H1 (cell line): Measurements from ENCODE around the gene PIGBOS1. TPM values are rescaled to one million over a fixed set of nuclear protein-coding genes. Genes with fewer than 3 reads are reported as not detected.

Experiments used
- CTCF ChIA-PET: fragments of 300-600 bp; sonication (Branson Sonifier 250); formaldehyde crosslinking; loops from one replicate; lab custom pipeline; 2021; ENCODE audit not compliant: partially characterized antibody; lab: Charles Lee
- POLR2A ChIA-PET: fragments of 300-600 bp; sonication (Branson Sonifier 250); formaldehyde crosslinking; loops from one replicate; lab custom pipeline; 2021; ENCODE audit warnings: inconsistent platforms; ENCODE audit not compliant: partially characterized antibody; lab: Charles Lee
- DNase-seq, 2 experiments: peaks; one replicate each; pipeline versions ENCODE4 v3.0.0 to v3.0.0-alpha.2; 2010 to 2022; ENCODE audit warnings: low spot score in 2 of 2, low read depth in 1 of 2, mixed read lengths in 1 of 2
- FAIRE-seq: peaks from 2 replicates; lab custom pipeline; 2011; peaks lifted over from hg19 to GRCh38; lab: Jason Lieb, UNC
- H2AFZ ChIP-seq: 2 replicates; pipeline ENCODE4 v1.8.1; 2012; ENCODE audit warnings: low read length, inconsistent platforms
- H2AK5ac ChIP-seq: 2 replicates; pipeline ENCODE4 v1.6.1; 2013; ENCODE audit warnings: low read depth, low read length
- H2BK120ac ChIP-seq: replicated peaks from 2 replicates; pipeline ENCODE3; 2013; ENCODE audit warnings: low read depth, low read length, inconsistent platforms
- H2BK12ac ChIP-seq: 2 replicates; pipeline ENCODE4 v1.6.1; 2013; ENCODE audit warnings: low read depth, low read length
- H2BK15ac ChIP-seq: 2 replicates; pipeline ENCODE4 v1.6.1; 2013; ENCODE audit warnings: low read length
- H2BK20ac ChIP-seq: 2 replicates; pipeline ENCODE4 v1.6.1; 2013; ENCODE audit warnings: low read length
- H2BK5ac ChIP-seq: 2 replicates; pipeline ENCODE4 v1.6.1; 2013; ENCODE audit warnings: low read depth, low read length
- H3K14ac ChIP-seq: 2 replicates; pipeline ENCODE4 v1.6.1; 2013; ENCODE audit warnings: inconsistent platforms; ENCODE audit not compliant: insufficient read length
- H3K18ac ChIP-seq: 2 replicates; pipeline ENCODE4 v1.6.1; 2013; ENCODE audit warnings: low read length; ENCODE audit errors: extremely low read depth
- H3K23ac ChIP-seq: 2 replicates; pipeline ENCODE4 v1.6.1; 2013; ENCODE audit warnings: inconsistent platforms; ENCODE audit not compliant: insufficient read length
- H3K23me2 ChIP-seq: 2 replicates; pipeline ENCODE4 v1.6.1; 2013; ENCODE audit warnings: low read depth, low read length
- H3K27ac ChIP-seq: 2 replicates; pipeline ENCODE4 v1.6.1; 2011; ENCODE audit warnings: low read depth, low read length, inconsistent platforms
- H3K27me3 ChIP-seq, 4 experiments: replicated peaks in 1 of 4; 1 replicate in 1 of 4; 2 replicates in 3 of 4; pipeline versions ENCODE4 v1.6.1 to v1.8.1; 2011 to 2013; ENCODE audit warnings: low read length in 3 of 4, mild to moderate bottlenecking in 3 of 4, inconsistent platforms in 2 of 4, mixed read lengths in 2 of 4, moderate library complexity in 1 of 4; ENCODE audit not compliant: control insufficient read depth in 3 of 4, insufficient read depth in 3 of 4; ENCODE audit errors: extremely low read depth in 1 of 4
- H3K36me3 ChIP-seq, 4 experiments: 2 replicates each; pipeline versions ENCODE4 v1.6.1 to v1.8.1; 2011 to 2013; ENCODE audit warnings: mild to moderate bottlenecking in 4 of 4, low read length in 3 of 4, moderate library complexity in 2 of 4, control low read depth in 1 of 4, inconsistent platforms in 1 of 4; ENCODE audit not compliant: insufficient read depth in 4 of 4, control insufficient read depth in 2 of 4
- H3K4ac ChIP-seq: replicated peaks from 2 replicates; pipeline ENCODE3; 2013; ENCODE audit warnings: low read length, low read depth, mixed read lengths, inconsistent platforms; ENCODE audit not compliant: insufficient read length
- H3K4me1 ChIP-seq, 4 experiments: replicated peaks in 1 of 4; 1 replicate in 1 of 4; 2 replicates in 3 of 4; pipeline versions ENCODE4 v1.6.1 to v1.8.1; 2011 to 2013; ENCODE audit warnings: low read length in 3 of 4, inconsistent platforms in 2 of 4, mixed read lengths in 1 of 4; ENCODE audit not compliant: insufficient read depth in 4 of 4, control insufficient read depth in 3 of 4
- H3K4me2 ChIP-seq, 2 experiments: 2 replicates each; pipeline versions ENCODE4 v1.6.1 to v1.8.1; 2011 to 2013; ENCODE audit warnings: low read depth in 2 of 2, low read length in 2 of 2, control low read depth in 1 of 2, inconsistent platforms in 1 of 2, mild to moderate bottlenecking in 1 of 2; ENCODE audit not compliant: insufficient read depth in 1 of 2
- H3K4me3 ChIP-seq, 4 experiments: fragments of 200-600, 300-600 bp in 1 of 4; sonication (generic), shearing (Covaris generic), sonication (Bioruptor Twin) in 1 of 4; 2 replicates each; pipeline versions ENCODE4 v1.5.1 to v1.8.1; 2011 to 2016; ENCODE audit warnings: low read length in 4 of 4, low read depth in 3 of 4, control low read depth in 2 of 4, inconsistent platforms in 2 of 4, mild to moderate bottlenecking in 2 of 4, mixed read lengths in 1 of 4, moderate library complexity in 1 of 4; ENCODE audit not compliant: insufficient read depth in 2 of 4; ENCODE audit errors: extremely low read depth in 1 of 4
- H3K56ac ChIP-seq: replicated peaks from 2 replicates; pipeline ENCODE3; 2013; ENCODE audit warnings: low read depth, mild to moderate bottlenecking, mixed read lengths, low read length, inconsistent platforms; ENCODE audit not compliant: insufficient read length
- H3K79me1 ChIP-seq: 2 replicates; pipeline ENCODE4 v1.6.1; 2013; ENCODE audit warnings: low read depth, low read length, control low read depth
- H3K79me2 ChIP-seq, 2 experiments: 2 replicates each; pipeline versions ENCODE4 v1.6.1 to v1.8.1; 2012 to 2013; ENCODE audit warnings: low read length in 2 of 2, mild to moderate bottlenecking in 2 of 2, inconsistent platforms in 1 of 2; ENCODE audit not compliant: insufficient read depth in 2 of 2, control insufficient read depth in 1 of 2
- H3K9ac ChIP-seq, 4 experiments: replicated peaks in 1 of 4; 1 replicate in 1 of 4; 2 replicates in 3 of 4; pipeline versions ENCODE4 v1.6.1 to v1.8.1; 2011 to 2013; ENCODE audit warnings: low read depth in 3 of 4, low read length in 3 of 4, control low read depth in 2 of 4, mild to moderate bottlenecking in 2 of 4, moderate library complexity in 2 of 4, inconsistent platforms in 1 of 4; ENCODE audit errors: extremely low read depth in 1 of 4
- H3K9me3 ChIP-seq, 2 experiments: 2 replicates each; pipeline versions ENCODE4 v1.6.1 to v1.8.1; 2012 to 2013; ENCODE audit warnings: mild to moderate bottlenecking in 2 of 2, moderate library complexity in 2 of 2, control low read depth in 1 of 2, inconsistent platforms in 1 of 2, low read depth in 1 of 2, low read length in 1 of 2, mixed read lengths in 1 of 2; ENCODE audit not compliant: insufficient read depth in 2 of 2
- H4K20me1 ChIP-seq, 2 experiments: replicated peaks in 1 of 2; 2 replicates each; pipeline versions ENCODE3 to v1.8.1; 2011 to 2013; ENCODE audit warnings: inconsistent platforms in 2 of 2, low read length in 2 of 2, mild to moderate bottlenecking in 1 of 2; ENCODE audit not compliant: insufficient read depth in 2 of 2, control insufficient read depth in 1 of 2
- H4K5ac ChIP-seq: 2 replicates; pipeline ENCODE4 v1.6.1; 2013; ENCODE audit warnings: low read length, low read depth, mixed read lengths, inconsistent platforms; ENCODE audit not compliant: insufficient read length
- H4K8ac ChIP-seq: 2 replicates; pipeline ENCODE4 v1.8.0; 2013; ENCODE audit warnings: mild to moderate bottlenecking, moderate library complexity, low read length, inconsistent platforms; ENCODE audit not compliant: insufficient read depth; ENCODE audit errors: extremely low read depth
- H4K91ac ChIP-seq: replicated peaks from 2 replicates; pipeline ENCODE3; 2013; ENCODE audit warnings: low read length, mixed read lengths, inconsistent platforms; ENCODE audit not compliant: insufficient read length
- ATF2 ChIP-seq: IDR thresholded peaks from 2 replicates; pipeline ENCODE4 v1.6.1; 2012; ENCODE audit warnings: low read length, inconsistent platforms
- CEBPB ChIP-seq: IDR thresholded peaks from 2 replicates; pipeline ENCODE4 v1.6.1; 2012; ENCODE audit warnings: low read depth, low read length
- EP300 ChIP-seq, 2 experiments: IDR thresholded peaks; 1 replicate in 1 of 2; 2 replicates in 1 of 2; pipeline ENCODE4 v1.6.1; 2011 to 2012; ENCODE audit warnings: low read depth in 2 of 2, low read length in 2 of 2, mild to moderate bottlenecking in 2 of 2, borderline replicate concordance in 1 of 2, inconsistent platforms in 1 of 2, moderate library complexity in 1 of 2
- JUND ChIP-seq: IDR thresholded peaks from 2 replicates; pipeline ENCODE4 v1.6.1; 2011; ENCODE audit warnings: mild to moderate bottlenecking, improper control_type of control experiment, low read length
- MAX ChIP-seq: IDR thresholded peaks from 2 replicates; pipeline ENCODE4 v1.6.1; 2012; ENCODE audit warnings: inconsistent platforms
- POU5F1 ChIP-seq: IDR thresholded peaks from 2 replicates; pipeline ENCODE4 v1.6.1; 2011; ENCODE audit warnings: low read depth, mild to moderate bottlenecking, low read length, moderate library complexity
- RAD21 ChIP-seq, 2 experiments: IDR thresholded peaks in 1 of 2; conservative IDR thresholded peaks in 1 of 2; 2 replicates each; pipeline ENCODE4 v1.6.1; 2011; ENCODE audit warnings: low read depth in 2 of 2, low read length in 2 of 2, improper control_type of control experiment in 1 of 2, inconsistent platforms in 1 of 2, mild to moderate bottlenecking in 1 of 2, moderate library complexity in 1 of 2
- SP2 ChIP-seq: IDR thresholded peaks from 2 replicates; pipeline ENCODE4 v1.6.1; 2012; ENCODE audit warnings: mild to moderate bottlenecking, low read length, inconsistent platforms
- SRF ChIP-seq: IDR thresholded peaks from 2 replicates; pipeline ENCODE4 v1.6.1; 2011; ENCODE audit warnings: mild to moderate bottlenecking, low read depth, low read length, moderate library complexity
- SUZ12 ChIP-seq: fragments of 200-600 bp; sonication (generic); IDR thresholded peaks from 2 replicates; pipeline ENCODE4 v1.6.1; 2012; ENCODE audit warnings: mild to moderate bottlenecking, inconsistent platforms, low read length, moderate library complexity, mixed read lengths
- TEAD4 ChIP-seq: IDR thresholded peaks from 2 replicates; pipeline ENCODE4 v1.6.1; 2012; ENCODE audit warnings: low read depth, low read length, inconsistent platforms, mixed read lengths
- WGBS, 2 experiments: shearing (Covaris generic) in 1 of 2; methylation state at CpG; one replicate each; pipeline versions ENCODE4 v1.1.6 to v1.1.7; 2013 to 2015; ENCODE audit warnings: low lambda C conversion rate in 2 of 2, mixed read lengths in 2 of 2, inconsistent platforms in 1 of 2, low coverage in 1 of 2, missing lambda C conversion rate in 1 of 2; ENCODE audit not compliant: insufficient replicate concordance in 2 of 2, insufficient coverage in 1 of 2, insufficient read length in 1 of 2; ENCODE audit errors: extremely low coverage in 1 of 2, missing lambda C conversion rate in 1 of 2; 5-methylcytosine and 5-hydroxymethylcytosine counted together
- polyA plus RNA-seq, 7 experiments: library from polyadenylated mRNA; depleted of rRNA in 3 of 7; stranded (reverse) in 5 of 7; unstranded in 2 of 7; fragments of >200 nt in 5 of 7; fragments of 200-250 nt in 2 of 7; gene quantifications; 1 replicate in 5 of 7; 2 replicates in 1 of 7; 4 replicates in 1 of 7; pipeline versions ENCODE4 v1.2.1 to v1.2.3, GENCODE V29; 2011 to 2013; ENCODE audit warnings: missing spikeins in 2 of 7, mixed read lengths in 2 of 7
- total RNA-seq: library from RNA; stranded (reverse); fragmentation: NEBNext Ultra II Directional; extraction: Animal tissue kit (Norgen Biotek cat#: 25700); gene quantifications from 2 replicates; pipeline ENCODE4 v1.2.1, GENCODE V29; 2021

Gene PIGBOS1
- total and polyA plus RNA-seq, 2 of the 8 experiments (the other 6 are each of a cell fraction or from before 2014, with no cell fraction given): 7.8 to 16.7 TPM

GRCh38 chr15:55361048-55361447, 42.1 kb upstream of the PIGBOS1 start:
- no peaks in the 10 kb centered on the region for H4K20me1 ChIP-seq
- no peak overlapping the region for H3K4me3 ChIP-seq
- H3K4me2 ChIP-seq: no peak overlapping the region
- no peak overlapping the region for H2AFZ ChIP-seq
- no peaks in the 10 kb centered on the region for H3K36me3 ChIP-seq
- H2BK20ac ChIP-seq: no peak overlapping the region
- no peak overlapping the region for H3K27ac ChIP-seq
- ChIA-PET CTCF (interaction anchor here (0.6 to 1.1 kb wide), 4 partner anchors 9 to 262 kb away, joined by 3 read pairs; no protein-coding TSS in a partner anchor), POLR2A (no interaction called here)
- 92% methylated on average over 10 of the region's 10 CpGs; no CpG with 5 or more reads in 1 of the 2 experiments for WGBS, 2 experiments
- H4K91ac ChIP-seq: no peak overlapping the region
- H3K27me3 ChIP-seq: no peaks in the 10 kb centered on the region
- no peak for DNase-seq
- no peaks in the 10 kb centered on the region for H3K4me1 ChIP-seq
- no peak overlapping the region for H2BK12ac ChIP-seq
- no peaks in the 10 kb centered on the region for H3K79me1 ChIP-seq
- no peak overlapping the region for H4K8ac ChIP-seq
- H3K56ac ChIP-seq: no peak overlapping the region
- no peak overlapping the region for H2BK15ac ChIP-seq
- H2AK5ac ChIP-seq: no peak overlapping the region
- no peak overlapping the region for H4K5ac ChIP-seq
- H3K9me3 ChIP-seq: no peaks in the 10 kb centered on the region
- H3K23me2 ChIP-seq: no peaks in the 10 kb centered on the region
- no peak overlapping the region for H2BK5ac ChIP-seq
- no peak overlapping the region for H3K23ac ChIP-seq
- no peaks in the 10 kb centered on the region for H3K79me2 ChIP-seq
- H3K9ac ChIP-seq: no peak overlapping the region
- no peak overlapping the region for H2BK120ac ChIP-seq
- no peak overlapping the region for H3K4ac ChIP-seq
- H3K14ac ChIP-seq: no peak overlapping the region
- no peak overlapping the region for H3K18ac ChIP-seq
- no peak for FAIRE-seq
- TF ChIP-seq RAD21 (IDR thresholded peaks at IDR 0.05 in 1 of 2, conservative IDR thresholded peaks at IDR 0.05 in 1 of 2; ENCODE audit: low read depth in 2 of 2, low read length in 2 of 2) (no peak), TEAD4 (no peak), CEBPB (no peak), JUND (no peak), MAX (no peak), SRF (no peak), SUZ12 (no peak), SP2 (no peak), EP300 (IDR thresholded peaks at IDR 0.05; ENCODE audit: borderline replicate concordance in 1 of 2, low read depth in 2 of 2, low read length in 2 of 2) (no peak), ATF2 (no peak), POU5F1 (no peak)
